ENCODE results near the gene GPATCH3.
"Not testable (repeated sequence)": the region's sequence is repeated elsewhere in the genome, so short reads cannot be mapped to it uniquely, and the experiment has no call there.

The GPATCH3 gene, protein sequence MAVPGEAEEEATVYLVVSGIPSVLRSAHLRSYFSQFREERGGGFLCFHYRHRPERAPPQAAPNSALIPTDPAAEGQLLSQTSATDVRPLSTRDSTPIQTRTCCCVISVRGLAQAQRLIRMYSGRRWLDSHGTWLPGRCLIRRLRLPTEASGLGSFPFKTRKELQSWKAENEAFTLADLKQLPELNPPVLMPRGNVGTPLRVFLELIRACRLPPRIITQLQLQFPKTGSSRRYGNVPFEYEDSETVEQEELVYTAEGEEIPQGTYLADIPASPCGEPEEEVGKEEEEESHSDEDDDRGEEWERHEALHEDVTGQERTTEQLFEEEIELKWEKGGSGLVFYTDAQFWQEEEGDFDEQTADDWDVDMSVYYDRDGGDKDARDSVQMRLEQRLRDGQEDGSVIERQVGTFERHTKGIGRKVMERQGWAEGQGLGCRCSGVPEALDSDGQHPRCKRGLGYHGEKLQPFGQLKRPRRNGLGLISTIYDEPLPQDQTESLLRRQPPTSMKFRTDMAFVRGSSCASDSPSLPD

GRCh38 chr1:26900001-26900814, at the start of gene GPATCH3:
Gene GPATCH3, minus strand, starts transcription at chr1:26900467. Its CDS starts 25 bp downstream, at chr1:26900442.
- DNase-seq, result peak; percentile 95

- no peak for DNase-seq
Measured at GRCh38 chr1:26949926-26950319, 49.7 kb upstream of the GPATCH3 start.

GRCh38 chr1:26949266-26949925, 49.1 kb upstream of the GPATCH3 start:
- DNase-seq, result no peak

- not testable (repeated sequence) for DNase-seq
Measured at GRCh38 chr1:26948725-26949057, 48.4 kb upstream of the GPATCH3 start.

DNA sequence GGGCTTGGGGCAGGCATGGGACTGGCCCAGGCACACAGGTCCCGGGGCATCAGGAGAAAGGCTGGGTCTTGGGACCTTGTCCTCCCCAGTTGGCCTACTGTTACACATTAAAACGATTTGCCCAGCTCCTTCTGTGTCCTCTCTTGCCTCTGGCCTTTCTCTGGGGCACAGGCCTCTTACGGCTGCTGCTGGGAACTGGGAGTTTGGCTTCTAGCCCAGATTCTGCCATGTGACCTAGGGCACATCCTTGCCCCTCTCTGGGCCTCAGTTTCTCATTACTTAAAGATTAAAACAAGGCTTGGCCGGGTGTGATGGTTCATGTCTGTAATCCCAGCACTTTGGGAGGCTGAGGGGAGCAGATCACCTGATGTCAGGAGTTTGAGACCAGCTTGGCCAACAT, 46.0 kb upstream of the GPATCH3 start:
- DNase-seq, result no peak

DNA sequence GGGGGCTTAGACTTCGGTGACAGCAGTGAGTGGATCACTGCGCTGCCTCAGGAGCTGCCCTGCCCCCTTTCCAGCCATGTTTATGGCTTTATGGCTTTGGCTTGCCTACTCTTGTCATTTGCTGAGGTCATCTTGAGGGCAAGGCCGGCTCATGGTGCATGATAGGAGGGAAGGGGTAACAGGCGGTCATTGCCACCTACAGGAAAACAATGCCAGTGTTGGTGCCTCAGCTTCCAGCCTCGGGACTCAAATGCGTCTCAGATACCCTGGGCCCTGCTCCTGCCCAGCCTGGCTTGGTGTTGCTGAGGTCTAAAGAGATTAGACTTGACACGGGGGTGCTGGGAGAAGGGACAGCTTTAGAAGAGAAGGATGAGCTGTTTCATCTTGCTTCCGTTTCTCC, 45.5 kb upstream of the GPATCH3 start:
- DNase-seq, result no peak

GRCh38 chr1:26945138-26945537, 44.9 kb upstream of the GPATCH3 start:
- DNase-seq, result no peak

GRCh38 chr1:26942656-26943055, 42.4 kb upstream of the GPATCH3 start:
- DNase-seq, result no peak

DNA sequence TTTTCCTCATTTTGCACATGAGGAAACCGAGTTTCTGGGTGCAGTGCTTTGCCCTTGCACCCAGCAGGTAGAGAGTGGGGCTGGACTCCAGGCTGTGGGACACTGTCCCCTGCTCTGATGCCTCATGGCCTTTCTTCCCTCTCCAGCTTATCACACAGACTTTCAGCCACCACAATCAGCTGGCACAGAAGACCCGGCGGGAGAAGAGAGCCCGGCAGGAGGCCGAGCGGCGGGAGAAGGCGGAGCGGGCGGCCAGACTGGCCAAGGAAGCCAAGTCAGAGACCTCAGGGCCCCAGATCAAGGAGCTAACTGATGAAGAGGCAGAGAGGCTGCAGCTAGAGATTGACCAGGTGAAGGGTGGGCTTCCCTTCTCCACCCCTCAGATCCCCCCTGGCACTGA, 41.0 kb upstream of the GPATCH3 start:
- no peak for DNase-seq

- no peak for DNase-seq
Measured at GRCh38 chr1:26938659-26939025, 38.4 kb upstream of the GPATCH3 start.

DNA sequence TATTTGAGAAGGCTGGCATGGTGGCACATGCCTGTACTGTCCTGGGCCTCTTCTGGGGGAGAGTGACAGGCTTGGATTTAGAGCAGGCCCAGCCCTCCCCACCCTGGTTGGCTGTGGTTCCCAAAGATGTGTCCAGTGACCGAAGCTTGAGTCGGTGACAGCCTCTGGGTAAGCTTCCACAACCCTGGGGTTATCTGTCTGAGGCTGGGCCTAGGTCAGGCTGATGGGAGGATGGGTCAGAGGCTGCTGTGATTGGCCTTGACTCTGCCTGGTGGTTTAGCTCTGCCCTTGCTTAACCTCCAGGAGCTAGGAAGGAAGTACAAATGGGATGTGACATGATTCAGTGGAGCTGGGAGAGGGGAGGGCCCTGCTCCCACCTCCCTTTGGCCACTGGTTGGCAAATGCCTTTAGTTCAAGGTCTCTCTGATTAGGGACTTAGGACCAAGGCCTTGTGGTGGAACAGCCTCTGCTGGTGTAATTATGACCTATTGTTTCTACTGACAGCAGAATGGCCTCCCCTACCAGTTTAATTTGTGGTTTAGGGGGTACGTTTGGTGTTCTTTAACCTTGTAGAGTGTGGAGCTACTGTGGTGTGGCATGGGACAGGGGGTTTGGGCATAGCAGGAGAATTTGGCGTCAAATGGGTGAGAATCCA, 37.9 kb upstream of the GPATCH3 start:
- no peak for DNase-seq

DNA sequence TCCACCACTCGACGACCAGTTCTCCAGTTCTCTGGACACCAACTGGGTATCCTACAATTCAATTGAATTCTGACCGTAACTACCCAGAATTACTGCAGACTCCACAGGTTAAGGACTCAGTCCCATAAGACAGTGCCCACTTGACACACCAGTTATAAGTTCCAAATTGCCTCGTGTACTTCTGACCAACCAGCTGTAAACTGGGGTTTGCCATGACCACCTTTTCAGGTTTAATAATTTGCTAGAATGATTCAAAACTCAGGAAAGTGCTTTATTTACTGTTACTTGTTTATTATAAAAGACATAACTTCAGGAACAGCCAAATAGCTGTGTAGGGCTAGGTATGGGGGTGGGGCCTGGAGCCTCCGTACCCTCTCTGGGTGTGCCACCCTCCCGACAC, 36.6 kb upstream of the GPATCH3 start:
- no peak for DNase-seq

GRCh38 chr1:26932531-26932930, 32.3 kb upstream of the GPATCH3 start:
- no peak for DNase-seq

DNA sequence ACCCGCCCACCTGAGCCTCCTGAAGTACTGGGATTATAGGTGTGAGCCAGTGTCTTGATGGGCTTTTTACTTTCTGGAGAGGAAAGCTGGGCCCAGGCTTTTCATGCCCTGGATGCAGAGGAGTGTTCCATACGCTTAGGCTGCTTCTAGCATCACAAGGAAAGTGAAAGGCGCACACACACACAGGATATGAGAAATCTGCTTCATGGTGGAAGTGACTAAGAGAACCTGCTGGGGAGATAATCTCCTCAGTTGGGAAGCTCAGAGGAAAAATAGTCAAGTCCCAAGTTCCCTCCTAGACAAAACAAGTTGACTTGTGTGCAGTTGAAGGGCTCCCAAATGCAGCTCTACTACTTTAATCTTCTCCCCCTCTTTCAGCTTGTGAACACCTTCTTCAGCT, 23.4 kb upstream of the GPATCH3 start:
- DNase-seq, result no peak

DNA sequence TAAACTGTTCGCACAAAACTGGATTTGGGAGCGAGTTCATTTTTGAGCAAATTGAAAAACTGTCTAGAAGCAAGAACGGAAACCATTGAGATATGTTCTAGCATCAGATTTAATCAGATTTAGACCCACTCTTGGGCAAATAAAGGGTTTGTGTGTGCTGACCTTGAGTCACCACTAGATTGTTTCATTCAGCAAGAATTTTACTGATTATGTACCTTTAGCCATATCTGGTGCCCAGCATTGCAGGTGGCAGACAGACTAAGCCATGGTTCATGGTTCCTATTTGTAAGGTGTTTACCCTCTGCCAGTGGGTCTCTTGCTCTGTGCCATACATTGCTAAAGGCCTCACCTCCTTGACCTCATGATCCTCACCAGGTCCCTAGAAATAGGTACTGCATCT, 22.6 kb upstream of the GPATCH3 start:
- DNase-seq, result no peak

GRCh38 chr1:26922431-26922729, 22.1 kb upstream of the GPATCH3 start:
- no peak for DNase-seq

DNA sequence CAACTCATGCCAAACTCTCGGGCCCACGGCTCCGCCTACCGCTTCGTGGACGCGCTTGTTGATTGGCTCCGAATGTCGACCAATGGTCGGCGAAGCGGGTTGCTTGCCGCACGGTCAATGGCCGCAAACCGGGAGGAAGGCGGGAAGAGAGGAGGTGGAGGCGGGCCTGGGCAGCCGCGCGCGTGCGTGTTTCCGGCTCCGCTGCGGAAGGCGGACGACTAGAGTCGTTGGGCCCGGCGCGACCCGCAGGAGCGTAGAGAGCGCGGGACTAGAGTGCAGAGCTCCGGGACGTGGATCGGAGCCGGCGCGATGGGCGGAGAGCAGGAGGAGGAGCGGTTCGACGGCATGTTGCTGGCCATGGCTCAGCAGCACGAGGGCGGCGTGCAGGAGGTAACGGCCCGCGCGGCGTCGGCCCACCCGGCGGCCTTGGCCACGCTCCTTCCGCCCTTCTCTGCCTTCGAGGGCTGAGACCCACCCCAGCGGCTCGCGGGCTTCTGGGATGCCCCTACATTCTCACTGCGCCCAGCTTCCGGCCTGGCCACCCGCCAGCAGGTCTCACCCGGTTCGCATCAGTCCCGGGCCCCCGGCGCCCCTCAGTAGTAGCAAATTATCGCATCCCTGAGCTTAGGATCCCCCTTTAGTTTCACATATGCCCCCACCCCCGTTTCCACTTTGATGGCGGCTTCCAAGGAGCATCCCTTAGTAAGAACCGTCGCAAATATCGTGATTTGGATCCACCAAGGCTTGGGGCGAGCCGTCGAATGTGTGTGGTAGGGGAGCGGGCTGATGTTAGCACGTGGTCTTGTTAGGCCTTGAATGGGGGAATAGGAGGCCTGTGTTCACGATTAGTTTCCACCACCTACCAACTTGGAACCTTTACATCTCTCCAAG, 21.5 kb upstream of the GPATCH3 start, which contains the start of gene NUDC:
NUDC (plus strand) TSS at position 204 of the 891 bp plus-strand sequence; CDS start at position 310, 106 bp downstream.
- DNase-seq, result peak; percentile 98

DNA sequence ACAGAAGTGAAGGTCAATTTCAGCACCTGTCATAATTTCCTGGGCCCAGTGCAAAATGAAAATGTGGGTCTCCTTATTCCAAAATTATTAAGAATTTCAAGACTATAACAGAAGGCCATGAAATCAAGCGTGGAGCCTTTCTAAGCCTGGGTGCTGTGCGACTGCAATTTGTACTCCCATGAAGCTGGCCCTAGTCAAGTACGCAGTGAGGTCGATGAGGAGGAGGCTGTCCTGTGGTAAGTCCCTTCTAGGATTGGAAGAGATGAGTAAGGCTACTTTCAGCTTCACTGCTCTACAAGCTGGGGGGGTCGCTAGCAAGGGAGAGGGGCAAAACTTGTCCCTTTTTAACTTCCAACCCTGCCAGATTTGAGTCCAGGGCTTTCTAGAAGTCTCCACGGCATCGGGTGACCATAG, 20.9 kb upstream of the GPATCH3 start:
- no peak for DNase-seq

GRCh38 chr1:26915204-26915842, 15.1 kb upstream of the GPATCH3 start:
- DNase-seq, result no peak

GRCh38 chr1:26913754-26914619, 13.7 kb upstream of the GPATCH3 start, which contains the start of gene NR0B2:
Gene NR0B2, minus strand, starts transcription at chr1:26913975. Its CDS starts 35 bp downstream, at chr1:26913940.
- peak; percentile 97 for DNase-seq
